WTC11 (cell line): ENCODE results near the gene FUZ. TPM values are rescaled to one million over a fixed set of nuclear protein-coding genes. Genes with fewer than 3 reads are reported as not detected.

Source experiments
- ATAC-seq: fragments of 200-7000 bp; cut with Tn5 transposase; 2 replicates; pipeline ENCODE4 v1.10.0; 2021; ENCODE audit warnings: mild to moderate bottlenecking, moderate library complexity
- CTCF ChIA-PET: fragments of 300-600 bp; sonication (Branson Sonifier 250); formaldehyde crosslinking; loops from one replicate; lab custom pipeline; 2021; ENCODE audit warnings: antibody characterized with exemption; lab: Charles Lee
- POLR2A ChIA-PET: fragments of 350-600 bp; sonication (Branson Sonifier 250); formaldehyde crosslinking; loops from one replicate; lab custom pipeline; 2021; ENCODE audit warnings: antibody characterized with exemption; lab: Charles Lee
- DNase-seq: peaks from one replicate; pipeline ENCODE4 v3.0.0; 2021; ENCODE audit warnings: low spot score
- H3K27ac Mint-ChIP-seq: 2 replicates; pipeline ENCODE4 v1.8.0; 2021; ENCODE audit warnings: mixed read lengths
- H3K27me3 Mint-ChIP-seq: 2 replicates; pipeline ENCODE4 v1.8.0; 2021; ENCODE audit warnings: low read depth, mild to moderate bottlenecking, moderate library complexity, mixed read lengths
- H3K36me3 Mint-ChIP-seq: 2 replicates; pipeline ENCODE4 v1.8.0; 2021; ENCODE audit warnings: mixed read lengths
- H3K4me1 Mint-ChIP-seq: 2 replicates; pipeline ENCODE4 v1.8.0; 2022; ENCODE audit warnings: mixed read lengths
- H3K4me3 Mint-ChIP-seq: 2 replicates; pipeline ENCODE4 v1.8.0; 2021; ENCODE audit warnings: mild to moderate bottlenecking, moderate library complexity, mixed read lengths
- H3K9me3 Mint-ChIP-seq: 2 replicates; pipeline ENCODE4 v1.8.0; 2021; ENCODE audit warnings: mixed read lengths
- ATF1 ChIP-seq: sonication (generic); formaldehyde crosslinking; IDR thresholded peaks from 2 replicates; pipeline ENCODE4 v1.8.1; 2023; ENCODE audit warnings: mild to moderate bottlenecking, moderate library complexity, missing genetic modification reagents
- CREM ChIP-seq: sonication (generic); formaldehyde crosslinking; IDR thresholded peaks from 2 replicates; pipeline ENCODE4 v1.8.1; 2022; ENCODE audit warnings: mild to moderate bottlenecking, missing genetic modification reagents, moderate library complexity
- FOXP1 ChIP-seq: sonication (generic); formaldehyde crosslinking; IDR thresholded peaks from 2 replicates; pipeline ENCODE4 v1.8.0; 2022; ENCODE audit warnings: missing genetic modification reagents, mild to moderate bottlenecking, moderate library complexity, borderline replicate concordance
- MYBL2 ChIP-seq: sonication (generic); formaldehyde crosslinking; IDR thresholded peaks from 2 replicates; pipeline ENCODE4 v1.8.1; 2023; ENCODE audit warnings: mild to moderate bottlenecking, moderate library complexity, missing genetic modification reagents
- RELA ChIP-seq: sonication (generic); formaldehyde crosslinking; IDR thresholded peaks from 2 replicates; pipeline ENCODE4 v1.8.1; 2022; ENCODE audit warnings: missing genetic modification reagents, mild to moderate bottlenecking, borderline replicate concordance
- SMAD3 ChIP-seq: sonication (generic); formaldehyde crosslinking; IDR thresholded peaks from 2 replicates; pipeline ENCODE4 v1.8.0; 2022; ENCODE audit warnings: missing genetic modification reagents, mild to moderate bottlenecking, borderline replicate concordance
- SOX15 ChIP-seq: fragments of 250-450 bp; sonication (Bioruptor Pico); IDR thresholded peaks from 2 replicates; pipeline ENCODE4 v1.9.0; 2021; ENCODE audit warnings: mild to moderate bottlenecking
- TP53 ChIP-seq: sonication (generic); formaldehyde crosslinking; IDR thresholded peaks from 2 replicates; pipeline ENCODE4 v1.8.1; 2023; ENCODE audit warnings: mild to moderate bottlenecking, missing genetic modification reagents
- ZBTB21 ChIP-seq: sonication (generic); formaldehyde crosslinking; IDR thresholded peaks from 2 replicates; pipeline ENCODE4 v1.8.1; 2023; ENCODE audit warnings: mild to moderate bottlenecking, missing genetic modification reagents, borderline replicate concordance
- total RNA-seq: library from RNA; stranded (reverse); gene quantifications from 3 replicates; pipeline ENCODE4 v1.2.3, GENCODE V29; 2021
- TF ChIP-seq, protein P1 (sequence below): fragments of 250-450 bp; sonication (Bioruptor Pico); IDR thresholded peaks from 2 replicates; pipeline ENCODE4 v1.9.0; 2021; ENCODE audit warnings: moderate library complexity, mild to moderate bottlenecking, inconsistent platforms, borderline replicate concordance
- TF ChIP-seq, protein P2 (sequence below): sonication (generic); formaldehyde crosslinking; IDR thresholded peaks from 2 replicates; pipeline ENCODE4 v1.8.1; 2022; ENCODE audit warnings: low read depth, mild to moderate bottlenecking, moderate library complexity, missing genetic modification reagents, borderline replicate concordance
- TF ChIP-seq, protein P3 (sequence below): sonication (generic); formaldehyde crosslinking; IDR thresholded peaks from 2 replicates; pipeline ENCODE4 v1.8.0; 2022; ENCODE audit warnings: mild to moderate bottlenecking, missing genetic modification reagents
- TF ChIP-seq, protein P4 (sequence below): sonication (generic); formaldehyde crosslinking; IDR thresholded peaks from 2 replicates; pipeline ENCODE4 v1.8.1; 2023; ENCODE audit warnings: mild to moderate bottlenecking, missing genetic modification reagents, moderate library complexity
- TF ChIP-seq, protein P5 (sequence below): fragments of 250-450 bp; sonication (Bioruptor Pico); IDR thresholded peaks from 2 replicates; pipeline ENCODE4 v2.1.2; 2022; ENCODE audit warnings: mild to moderate bottlenecking, moderate library complexity
- TF ChIP-seq, protein P6 (sequence below): fragments of 250-450 bp; sonication (Bioruptor Pico); IDR thresholded peaks from 2 replicates; pipeline ENCODE4 v1.8.0; 2021; ENCODE audit warnings: mild to moderate bottlenecking
- TF ChIP-seq, protein P7 (sequence below): sonication (generic); formaldehyde crosslinking; IDR thresholded peaks from 2 replicates; pipeline ENCODE4 v1.8.0; 2022; ENCODE audit warnings: mild to moderate bottlenecking, missing genetic modification reagents
- TF ChIP-seq, protein P8 (sequence below): sonication (generic); formaldehyde crosslinking; IDR thresholded peaks from 2 replicates; pipeline ENCODE4 v1.8.0; 2022; ENCODE audit warnings: missing genetic modification reagents

The FUZ gene
- total RNA-seq, 1 experiment from 2014 or later, result 35.1 TPM

DNA sequence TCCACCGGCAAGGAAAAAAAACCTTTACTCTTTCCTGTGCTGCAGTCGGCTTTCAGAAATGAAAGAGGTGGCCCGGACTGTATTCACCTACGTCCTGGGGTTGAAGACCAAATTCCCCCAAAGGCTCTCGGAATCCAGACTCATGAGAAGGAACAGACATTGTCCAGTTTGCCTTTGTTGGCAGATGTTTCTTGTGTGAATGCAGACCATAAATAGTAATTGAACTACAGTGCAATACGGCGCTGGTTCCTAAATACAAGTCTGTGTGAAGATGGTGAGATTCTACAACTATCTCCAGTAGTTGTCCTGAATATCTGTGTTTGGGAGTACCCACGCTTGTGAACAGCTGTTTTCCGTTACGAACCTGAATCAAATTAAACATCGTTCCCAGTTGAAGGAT lies 26.6 kb upstream of the FUZ start:
- Mint-ChIP-seq H3K27ac (no peak overlapping the region), H3K27me3 (no peaks in the 10 kb centered on the region)
- CTCF ChIA-PET, result no interaction called here
- DNase-seq, result no peak
- no peak for ATAC-seq
- POLR2A ChIA-PET, result no interaction called here
- TF ChIP-seq, protein P1, sequence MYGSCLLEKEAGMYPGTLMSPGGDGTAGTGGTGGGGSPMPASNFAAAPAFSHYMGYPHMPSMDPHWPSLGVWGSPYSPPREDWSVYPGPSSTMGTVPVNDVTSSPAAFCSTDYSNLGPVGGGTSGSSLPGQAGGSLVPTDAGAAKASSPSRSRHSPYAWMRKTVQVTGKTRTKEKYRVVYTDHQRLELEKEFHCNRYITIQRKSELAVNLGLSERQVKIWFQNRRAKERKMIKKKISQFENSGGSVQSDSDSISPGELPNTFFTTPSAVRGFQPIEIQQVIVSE (CRISPR knock-in tag), result no peak
- TF ChIP-seq, protein P2, sequence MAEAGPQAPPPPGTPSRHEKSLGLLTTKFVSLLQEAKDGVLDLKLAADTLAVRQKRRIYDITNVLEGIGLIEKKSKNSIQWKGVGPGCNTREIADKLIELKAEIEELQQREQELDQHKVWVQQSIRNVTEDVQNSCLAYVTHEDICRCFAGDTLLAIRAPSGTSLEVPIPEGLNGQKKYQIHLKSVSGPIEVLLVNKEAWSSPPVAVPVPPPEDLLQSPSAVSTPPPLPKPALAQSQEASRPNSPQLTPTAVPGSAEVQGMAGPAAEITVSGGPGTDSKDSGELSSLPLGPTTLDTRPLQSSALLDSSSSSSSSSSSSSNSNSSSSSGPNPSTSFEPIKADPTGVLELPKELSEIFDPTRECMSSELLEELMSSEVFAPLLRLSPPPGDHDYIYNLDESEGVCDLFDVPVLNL (CRISPR knock-in tag), result no peak
- TF ChIP-seq, protein P3, sequence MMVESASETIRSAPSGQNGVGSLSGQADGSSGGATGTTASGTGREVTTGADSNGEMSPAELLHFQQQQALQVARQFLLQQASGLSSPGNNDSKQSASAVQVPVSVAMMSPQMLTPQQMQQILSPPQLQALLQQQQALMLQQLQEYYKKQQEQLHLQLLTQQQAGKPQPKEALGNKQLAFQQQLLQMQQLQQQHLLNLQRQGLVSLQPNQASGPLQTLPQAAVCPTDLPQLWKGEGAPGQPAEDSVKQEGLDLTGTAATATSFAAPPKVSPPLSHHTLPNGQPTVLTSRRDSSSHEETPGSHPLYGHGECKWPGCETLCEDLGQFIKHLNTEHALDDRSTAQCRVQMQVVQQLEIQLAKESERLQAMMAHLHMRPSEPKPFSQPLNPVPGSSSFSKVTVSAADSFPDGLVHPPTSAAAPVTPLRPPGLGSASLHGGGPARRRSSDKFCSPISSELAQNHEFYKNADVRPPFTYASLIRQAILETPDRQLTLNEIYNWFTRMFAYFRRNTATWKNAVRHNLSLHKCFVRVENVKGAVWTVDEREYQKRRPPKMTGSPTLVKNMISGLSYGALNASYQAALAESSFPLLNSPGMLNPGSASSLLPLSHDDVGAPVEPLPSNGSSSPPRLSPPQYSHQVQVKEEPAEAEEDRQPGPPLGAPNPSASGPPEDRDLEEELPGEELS (CRISPR knock-in tag), result no peak
- TF ChIP-seq CREM, result no peak
- no peak for TF ChIP-seq MYBL2 (CRISPR knock-in tag)
- no peak for TF ChIP-seq SOX15 (CRISPR knock-in tag)
- TF ChIP-seq, protein P4, sequence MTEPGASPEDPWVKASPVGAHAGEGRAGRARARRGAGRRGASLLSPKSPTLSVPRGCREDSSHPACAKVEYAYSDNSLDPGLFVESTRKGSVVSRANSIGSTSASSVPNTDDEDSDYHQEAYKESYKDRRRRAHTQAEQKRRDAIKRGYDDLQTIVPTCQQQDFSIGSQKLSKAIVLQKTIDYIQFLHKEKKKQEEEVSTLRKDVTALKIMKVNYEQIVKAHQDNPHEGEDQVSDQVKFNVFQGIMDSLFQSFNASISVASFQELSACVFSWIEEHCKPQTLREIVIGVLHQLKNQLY (CRISPR knock-in tag), result no peak
- TF ChIP-seq ATF1, result no peak
- TF ChIP-seq RELA (CRISPR knock-in tag), result no peak
- TF ChIP-seq SMAD3 (CRISPR knock-in tag), result no peak
- TF ChIP-seq, protein P5, sequence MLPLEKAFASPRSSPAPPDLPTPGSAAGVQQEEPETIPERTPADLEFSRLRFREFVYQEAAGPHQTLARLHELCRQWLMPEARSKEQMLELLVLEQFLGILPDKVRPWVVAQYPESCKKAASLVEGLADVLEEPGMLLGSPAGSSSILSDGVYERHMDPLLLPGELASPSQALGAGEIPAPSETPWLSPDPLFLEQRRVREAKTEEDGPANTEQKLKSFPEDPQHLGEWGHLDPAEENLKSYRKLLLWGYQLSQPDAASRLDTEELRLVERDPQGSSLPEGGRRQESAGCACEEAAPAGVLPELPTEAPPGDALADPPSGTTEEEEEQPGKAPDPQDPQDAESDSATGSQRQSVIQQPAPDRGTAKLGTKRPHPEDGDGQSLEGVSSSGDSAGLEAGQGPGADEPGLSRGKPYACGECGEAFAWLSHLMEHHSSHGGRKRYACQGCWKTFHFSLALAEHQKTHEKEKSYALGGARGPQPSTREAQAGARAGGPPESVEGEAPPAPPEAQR (CRISPR knock-in tag), result no peak
- TF ChIP-seq FOXP1 (CRISPR knock-in tag), result no peak
- TF ChIP-seq, protein P6, sequence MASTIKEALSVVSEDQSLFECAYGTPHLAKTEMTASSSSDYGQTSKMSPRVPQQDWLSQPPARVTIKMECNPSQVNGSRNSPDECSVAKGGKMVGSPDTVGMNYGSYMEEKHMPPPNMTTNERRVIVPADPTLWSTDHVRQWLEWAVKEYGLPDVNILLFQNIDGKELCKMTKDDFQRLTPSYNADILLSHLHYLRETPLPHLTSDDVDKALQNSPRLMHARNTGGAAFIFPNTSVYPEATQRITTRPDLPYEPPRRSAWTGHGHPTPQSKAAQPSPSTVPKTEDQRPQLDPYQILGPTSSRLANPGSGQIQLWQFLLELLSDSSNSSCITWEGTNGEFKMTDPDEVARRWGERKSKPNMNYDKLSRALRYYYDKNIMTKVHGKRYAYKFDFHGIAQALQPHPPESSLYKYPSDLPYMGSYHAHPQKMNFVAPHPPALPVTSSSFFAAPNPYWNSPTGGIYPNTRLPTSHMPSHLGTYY (CRISPR knock-in tag), result no peak
- TF ChIP-seq, protein P7, sequence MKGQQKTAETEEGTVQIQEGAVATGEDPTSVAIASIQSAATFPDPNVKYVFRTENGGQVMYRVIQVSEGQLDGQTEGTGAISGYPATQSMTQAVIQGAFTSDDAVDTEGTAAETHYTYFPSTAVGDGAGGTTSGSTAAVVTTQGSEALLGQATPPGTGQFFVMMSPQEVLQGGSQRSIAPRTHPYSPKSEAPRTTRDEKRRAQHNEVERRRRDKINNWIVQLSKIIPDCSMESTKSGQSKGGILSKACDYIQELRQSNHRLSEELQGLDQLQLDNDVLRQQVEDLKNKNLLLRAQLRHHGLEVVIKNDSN (CRISPR knock-in tag), result no peak
- TF ChIP-seq, protein P8, sequence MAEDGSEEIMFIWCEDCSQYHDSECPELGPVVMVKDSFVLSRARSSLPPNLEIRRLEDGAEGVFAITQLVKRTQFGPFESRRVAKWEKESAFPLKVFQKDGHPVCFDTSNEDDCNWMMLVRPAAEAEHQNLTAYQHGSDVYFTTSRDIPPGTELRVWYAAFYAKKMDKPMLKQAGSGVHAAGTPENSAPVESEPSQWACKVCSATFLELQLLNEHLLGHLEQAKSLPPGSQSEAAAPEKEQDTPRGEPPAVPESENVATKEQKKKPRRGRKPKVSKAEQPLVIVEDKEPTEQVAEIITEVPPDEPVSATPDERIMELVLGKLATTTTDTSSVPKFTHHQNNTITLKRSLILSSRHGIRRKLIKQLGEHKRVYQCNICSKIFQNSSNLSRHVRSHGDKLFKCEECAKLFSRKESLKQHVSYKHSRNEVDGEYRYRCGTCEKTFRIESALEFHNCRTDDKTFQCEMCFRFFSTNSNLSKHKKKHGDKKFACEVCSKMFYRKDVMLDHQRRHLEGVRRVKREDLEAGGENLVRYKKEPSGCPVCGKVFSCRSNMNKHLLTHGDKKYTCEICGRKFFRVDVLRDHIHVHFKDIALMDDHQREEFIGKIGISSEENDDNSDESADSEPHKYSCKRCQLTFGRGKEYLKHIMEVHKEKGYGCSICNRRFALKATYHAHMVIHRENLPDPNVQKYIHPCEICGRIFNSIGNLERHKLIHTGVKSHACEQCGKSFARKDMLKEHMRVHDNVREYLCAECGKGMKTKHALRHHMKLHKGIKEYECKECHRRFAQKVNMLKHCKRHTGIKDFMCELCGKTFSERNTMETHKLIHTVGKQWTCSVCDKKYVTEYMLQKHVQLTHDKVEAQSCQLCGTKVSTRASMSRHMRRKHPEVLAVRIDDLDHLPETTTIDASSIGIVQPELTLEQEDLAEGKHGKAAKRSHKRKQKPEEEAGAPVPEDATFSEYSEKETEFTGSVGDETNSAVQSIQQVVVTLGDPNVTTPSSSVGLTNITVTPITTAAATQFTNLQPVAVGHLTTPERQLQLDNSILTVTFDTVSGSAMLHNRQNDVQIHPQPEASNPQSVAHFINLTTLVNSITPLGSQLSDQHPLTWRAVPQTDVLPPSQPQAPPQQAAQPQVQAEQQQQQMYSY (CRISPR knock-in tag), result no peak
- no peak for TF ChIP-seq ZBTB21 (CRISPR knock-in tag)
- no peak for TF ChIP-seq TP53
- TF ChIP-seq, all 79 proteins: peak for 0
- no peaks in the 10 kb centered on the region for H3K9me3 Mint-ChIP-seq
- H3K36me3 Mint-ChIP-seq, result peaks cover 39% of the 10 kb centered on the region
- H3K4me1 Mint-ChIP-seq, result no peaks in the 10 kb centered on the region
- H3K4me3 Mint-ChIP-seq, result no peak overlapping the region
